Activated CD8-positive, alpha-beta memory T cell treated with anti-CD3 and anti-CD28 coated beads, Interleukin-2, amount 50 U/mL, for 48 hours (primary cell): ENCODE results near the gene OR2A2.
"Not testable (repeated sequence)": the region's sequence is repeated elsewhere in the genome, so short reads cannot be mapped to it uniquely, and the experiment has no call there.

ENCODE experiments used
- DNase-seq: peaks from one replicate; pipeline ENCODE4 v3.0.0-alpha.2; 2020

The OR2A2 gene

GRCh38 chr7:144109283-144109682 lies at the start of gene OR2A2:
OR2A2 (plus strand) TSS chr7:144109583; CDS start chr7:144109583, 0 bp downstream.
- no peak for DNase-seq

- DNase-seq: no peak
These were observed 45.7 kb upstream of the OR2A2 start for GRCh38 chr7:144063710-144064109.

GRCh38 chr7:144069511-144069910 lies 39.9 kb upstream of the OR2A2 start, which contains the start of gene OR2A25:
OR2A25 (plus strand) TSS chr7:144069811; CDS start chr7:144074220, 4,409 bp downstream.
- no peak for DNase-seq

- no peak for DNase-seq
These were observed 39.4 kb upstream of the OR2A2 start for GRCh38 chr7:144069953-144070352.

GRCh38 chr7:144074374-144074773 lies 35.0 kb upstream of the OR2A2 start:
- no peak for DNase-seq

- no peak for DNase-seq
These were observed 23.4 kb upstream of the OR2A2 start, which contains the start of gene OR2A12 for GRCh38 chr7:144085978-144086377. OR2A12 (plus strand) TSS chr7:144086278; CDS start chr7:144095108, 8,830 bp downstream.

- no peak for DNase-seq
These were observed 22.7 kb upstream of the OR2A2 start for GRCh38 chr7:144086730-144087129.

- DNase-seq: no peak
These were observed 22.2 kb upstream of the OR2A2 start for GRCh38 chr7:144087230-144087629.

- DNase-seq: no peak
These were observed 18.7 kb upstream of the OR2A2 start for GRCh38 chr7:144090667-144091066.

GRCh38 chr7:144098776-144099175 lies 10.6 kb upstream of the OR2A2 start:
- no peak for DNase-seq

- DNase-seq: no peak
These were observed 8.8 kb upstream of the OR2A2 start for GRCh38 chr7:144100607-144101006.

GRCh38 chr7:144102041-144102440 lies 7.3 kb upstream of the OR2A2 start:
- no peak for DNase-seq

GRCh38 chr7:144105211-144105610 lies 4.2 kb upstream of the OR2A2 start:
- no peak for DNase-seq

- DNase-seq: no peak
These were observed 889 bp downstream of the OR2A2 start for GRCh38 chr7:144110272-144110671.

- no peak for DNase-seq
These were observed 4.3 kb downstream of the OR2A2 start for GRCh38 chr7:144113651-144114050.

- DNase-seq: no peak
These were observed 9.0 kb downstream of the OR2A2 start for GRCh38 chr7:144118341-144118740.

GRCh38 chr7:144122876-144123275 lies 13.5 kb downstream of the OR2A2 start, which contains the start of gene OR2A14:
OR2A14 (plus strand) TSS chr7:144123176; CDS start chr7:144129113, 5,937 bp downstream.
- no peak for DNase-seq

GRCh38 chr7:144127714-144128334 lies 18.4 kb downstream of the OR2A2 start:
- peak; percentile 97 for DNase-seq

- not testable (repeated sequence) for DNase-seq
These were observed 20.2 kb downstream of the OR2A2 start for GRCh38 chr7:144129601-144130000.

GRCh38 chr7:144130730-144131129 lies 21.3 kb downstream of the OR2A2 start:
- no peak for DNase-seq

GRCh38 chr7:144132262-144132661 lies 22.9 kb downstream of the OR2A2 start:
- DNase-seq: no peak

GRCh38 chr7:144133307-144133706 lies 23.9 kb downstream of the OR2A2 start:
- no peak for DNase-seq

- no peak for DNase-seq
These were observed 24.7 kb downstream of the OR2A2 start for GRCh38 chr7:144134116-144134515.

GRCh38 chr7:144137501-144137900 lies 28.1 kb downstream of the OR2A2 start:
- DNase-seq: no peak

GRCh38 chr7:144142187-144142586 lies 32.8 kb downstream of the OR2A2 start:
- DNase-seq: no peak
